ENCODE data around the gene BCAS3.
A peak's percentile ranks its signal among the peaks of the same experiment; 100 is the strongest.
"Not testable (repeated sequence)": the region's sequence is repeated elsewhere in the genome, so short reads cannot be mapped to it uniquely, and the experiment has no call there.

The BCAS3 gene

DNA sequence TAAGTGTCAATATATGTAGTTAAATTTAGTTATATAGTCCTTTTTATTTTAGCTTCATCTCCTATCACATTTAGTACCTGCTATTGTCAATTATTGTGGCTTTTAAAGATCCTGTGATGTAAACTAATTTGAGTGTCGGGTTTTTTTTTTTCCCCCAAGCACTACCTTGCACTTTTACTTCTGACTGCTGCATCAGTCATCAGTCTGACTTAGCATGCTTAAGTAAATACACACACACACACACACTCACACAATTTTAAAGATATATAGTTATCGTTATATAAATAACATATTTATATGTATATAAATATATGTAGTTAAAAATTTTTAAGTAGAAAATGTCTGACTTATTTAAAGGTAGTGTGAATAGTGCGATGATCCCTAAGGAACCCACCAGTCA lies 127.2 kb downstream of the BCAS3 start:
- DNase-seq, result no peak

DNA sequence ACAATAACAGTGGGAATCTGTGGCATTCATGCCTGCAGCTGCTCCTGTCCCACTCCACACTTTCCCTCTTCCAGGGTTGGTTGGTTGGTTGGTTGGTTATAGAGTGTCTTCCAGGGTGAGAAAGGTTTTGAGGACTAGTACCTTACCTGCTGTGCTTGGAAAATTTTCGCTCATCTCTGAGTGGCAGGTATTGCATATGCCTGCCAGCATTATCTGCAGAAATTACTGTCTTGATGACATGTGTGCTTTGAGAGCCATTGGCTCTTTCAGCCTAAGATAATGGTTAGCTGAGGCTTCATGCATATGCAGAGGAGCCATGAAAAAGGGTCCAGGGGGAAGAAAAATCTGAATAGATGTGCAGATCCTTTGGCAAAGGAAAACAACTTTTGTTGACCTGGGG lies 131.8 kb downstream of the BCAS3 start:
- DNase-seq, result no peak

GRCh38 chr17:60814941-60815340 lies 137.3 kb downstream of the BCAS3 start:
- not testable (repeated sequence) for DNase-seq

DNA sequence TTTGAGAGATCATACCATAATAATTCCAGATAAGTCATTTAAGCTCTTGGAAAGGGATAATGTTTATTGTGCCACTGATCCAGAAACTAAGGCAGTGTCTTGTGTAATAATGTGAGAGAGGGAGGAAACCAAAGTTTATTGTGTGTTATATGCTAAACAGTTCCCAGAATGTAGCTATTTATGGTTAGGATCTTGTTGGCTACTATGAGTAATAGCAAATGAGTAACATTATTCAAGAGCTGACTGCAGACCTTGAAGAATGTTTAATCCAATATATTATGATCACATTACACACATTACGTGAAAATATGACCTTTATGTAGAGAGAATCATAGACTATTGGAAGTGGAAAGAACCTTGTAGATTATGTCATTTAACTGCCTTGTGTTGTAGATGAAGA lies 139.5 kb downstream of the BCAS3 start:
- peak; percentile 93 for DNase-seq

GRCh38 chr17:60819447-60820130 lies 141.9 kb downstream of the BCAS3 start:
- DNase-seq, result peak; percentile 6

DNA sequence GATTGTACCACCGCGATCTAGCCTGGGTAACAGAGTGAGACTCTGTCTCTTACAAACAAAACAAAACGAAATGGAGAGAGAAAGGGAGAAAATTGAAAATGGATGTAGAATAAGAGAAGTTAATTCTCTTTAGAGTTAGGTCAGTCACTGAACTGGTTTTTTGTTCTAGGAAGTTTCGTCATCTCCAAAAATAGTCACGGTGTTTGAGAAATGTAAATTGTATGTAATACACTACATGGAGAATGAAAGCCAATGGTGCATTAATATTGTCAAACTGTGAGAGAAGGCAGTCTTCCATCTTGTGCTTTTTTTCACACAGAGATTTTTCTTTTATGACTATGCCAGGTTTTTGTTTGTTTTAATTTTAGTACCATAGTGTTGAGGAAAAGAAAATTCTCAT lies 145.9 kb downstream of the BCAS3 start:
- no peak for DNase-seq

- DNase-seq, result no peak
Measured at GRCh38 chr17:60825351-60825750, 147.7 kb downstream of the BCAS3 start.

DNA sequence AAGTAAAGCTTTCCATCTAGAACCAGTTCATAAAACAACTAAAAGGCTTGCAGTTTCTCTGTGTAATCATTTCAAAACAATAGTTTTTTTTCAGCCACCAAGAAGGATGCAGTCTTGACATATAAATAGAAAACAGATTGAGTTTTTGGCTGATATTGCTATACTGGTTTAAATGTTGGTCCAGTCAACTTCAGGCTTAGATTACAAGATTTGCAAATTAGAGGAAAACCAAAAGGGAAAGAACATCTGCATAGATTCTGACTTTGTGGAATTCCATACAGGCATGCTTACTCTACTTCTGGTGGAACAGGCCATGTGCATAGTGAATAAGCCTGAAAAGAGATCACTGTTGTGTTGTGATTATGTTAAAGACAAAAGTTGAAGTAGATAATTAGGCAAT lies 150.3 kb downstream of the BCAS3 start:
- DNase-seq, result peak; percentile 2

- DNase-seq, result peak; percentile 7
Measured at GRCh38 chr17:60832151-60832585, 154.5 kb downstream of the BCAS3 start.

DNA sequence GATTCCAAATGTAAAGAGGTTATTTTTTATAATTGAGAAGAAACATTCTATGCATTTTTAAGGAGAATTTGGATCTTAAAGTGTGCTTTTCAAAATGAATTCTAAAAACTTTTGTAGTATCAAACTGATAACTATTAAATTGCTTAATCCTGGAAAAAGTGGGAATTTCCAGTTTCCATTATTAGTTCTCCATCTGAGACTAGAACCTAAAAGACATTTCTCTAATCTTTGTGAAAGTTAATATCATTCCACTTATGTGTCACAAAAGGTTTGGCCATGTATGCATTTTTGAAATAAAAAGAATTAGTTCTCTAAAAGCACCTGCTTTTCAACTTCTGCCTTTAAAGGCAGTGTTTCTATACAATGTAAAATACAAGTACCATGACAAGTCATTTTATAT lies 155.0 kb downstream of the BCAS3 start:
- DNase-seq, result no peak

- peak; percentile 3 for DNase-seq
Measured at GRCh38 chr17:60840456-60840855, 162.8 kb downstream of the BCAS3 start.

GRCh38 chr17:60845012-60845411 lies 167.4 kb downstream of the BCAS3 start:
- no peak for DNase-seq

DNA sequence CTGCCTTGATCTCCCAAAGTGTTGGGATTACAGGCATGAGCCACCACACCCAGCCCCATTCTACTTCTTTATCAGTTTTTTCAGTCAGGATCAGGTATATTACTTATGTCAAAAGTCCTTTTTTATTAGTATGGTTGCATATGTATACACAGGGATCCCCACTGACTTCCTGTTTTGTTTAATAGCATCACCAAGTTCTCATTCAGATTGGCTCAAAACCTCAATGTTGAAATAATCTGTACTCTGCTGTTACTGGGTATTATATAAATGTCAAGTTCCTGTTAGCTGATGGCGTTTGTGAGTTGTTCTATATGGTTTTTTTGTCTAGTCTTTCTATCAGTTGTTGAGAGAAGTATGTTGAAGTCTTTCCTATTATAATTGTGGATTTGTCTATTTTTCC lies 168.5 kb downstream of the BCAS3 start:
- DNase-seq, result no peak

- DNase-seq, result no peak
Measured at GRCh38 chr17:60851181-60851580, 173.5 kb downstream of the BCAS3 start.

- DNase-seq, result no peak
Measured at GRCh38 chr17:60857556-60858080, 180.0 kb downstream of the BCAS3 start.

DNA sequence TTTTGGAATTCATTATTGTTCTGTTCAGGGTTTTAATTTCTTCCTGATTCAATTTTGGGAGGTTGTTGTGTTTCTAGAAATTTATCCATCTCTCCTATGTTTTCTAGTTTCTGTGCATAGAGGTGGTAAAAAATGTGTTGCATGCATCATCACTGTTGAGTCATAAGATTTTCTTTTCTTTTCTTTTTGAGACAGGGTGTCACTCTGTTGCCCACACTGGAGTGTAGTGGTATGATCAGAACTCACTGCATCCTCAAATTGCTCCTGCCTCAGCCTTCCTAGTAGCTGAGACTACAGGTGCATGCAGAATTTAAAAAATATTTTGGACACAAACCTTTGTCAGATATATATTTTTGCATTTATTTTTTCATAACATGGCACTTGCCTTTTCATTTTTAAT lies 184.8 kb downstream of the BCAS3 start:
- DNase-seq, result no peak

GRCh38 chr17:60863892-60864707 lies 186.4 kb downstream of the BCAS3 start:
- peak; percentile 31 for DNase-seq

DNA sequence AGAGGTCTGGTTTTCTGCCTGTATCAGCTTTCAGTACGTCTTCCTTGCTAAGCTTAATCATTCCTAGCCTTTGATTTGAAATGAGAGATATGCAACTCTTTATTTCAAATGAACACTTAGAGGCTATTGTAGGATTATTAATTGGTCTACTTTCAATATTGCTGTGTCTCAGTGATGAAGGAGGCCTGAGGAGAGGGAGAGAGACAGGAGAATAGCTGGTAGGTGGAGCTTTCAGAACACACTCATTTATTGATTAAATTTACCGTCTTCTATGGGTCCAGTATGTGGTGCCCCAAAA lies 187.0 kb downstream of the BCAS3 start:
- no peak for DNase-seq

GRCh38 chr17:60874772-60875171 lies 197.1 kb downstream of the BCAS3 start:
- DNase-seq, result no peak

DNA sequence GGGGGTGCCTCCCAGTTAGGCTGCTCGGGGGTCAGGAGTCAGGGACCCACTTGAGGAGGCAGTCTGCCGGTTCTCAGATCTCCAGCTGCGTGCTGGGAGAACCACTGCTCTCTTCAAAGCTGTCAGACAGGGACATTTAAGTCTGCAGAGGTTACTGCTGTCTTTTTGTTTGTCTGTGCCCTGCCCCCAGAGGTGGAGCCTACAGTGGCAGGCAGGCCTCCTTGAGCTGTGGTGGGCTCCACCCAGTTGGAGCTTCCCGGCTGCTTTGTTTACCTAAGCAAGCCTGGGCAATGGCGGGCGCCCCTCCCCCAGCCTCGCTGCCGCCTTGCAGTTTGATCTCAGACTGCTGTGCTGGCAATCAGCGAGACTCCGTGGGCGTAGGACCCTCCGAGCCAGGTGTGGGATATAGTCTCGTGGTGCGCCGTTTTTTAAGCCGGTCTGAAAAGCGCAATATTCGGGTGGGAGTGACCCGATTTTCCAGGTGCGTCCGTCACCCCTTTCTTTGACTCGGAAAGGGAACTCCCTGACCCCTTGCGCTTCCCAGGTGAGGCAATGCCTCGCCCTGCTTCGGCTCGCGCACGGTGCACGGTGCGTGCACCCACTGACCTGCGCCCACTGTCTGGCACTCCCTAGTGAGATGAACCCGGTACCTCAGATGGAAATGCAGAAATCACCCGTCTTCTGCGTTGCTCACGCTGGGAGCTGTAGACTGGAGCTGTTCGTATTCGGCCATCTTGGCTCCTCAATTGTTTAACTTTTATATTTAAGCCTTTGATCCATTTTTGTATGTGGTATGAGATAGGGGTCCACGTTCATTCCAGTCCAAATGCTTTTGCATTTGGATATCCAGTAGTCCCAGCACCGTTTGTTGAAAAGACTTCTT lies 209.3 kb downstream of the BCAS3 start:
- DNase-seq, result not testable (repeated sequence)

- DNase-seq, result no peak
Measured at GRCh38 chr17:60887614-60888028, 210.0 kb downstream of the BCAS3 start.

- DNase-seq, result peak; percentile 9
Measured at GRCh38 chr17:60888812-60889709, 211.4 kb downstream of the BCAS3 start.

Measured in fibroblast of skin of right quadriceps (primary cell).